Esophagus muscularis mucosa (tissue), 2 donors: ENCODE results near the gene ABCA2.

ENCODE experiments used
- POLR2A ChIP-seq: fragments of 450-650 bp; IDR thresholded peaks from one replicate; pipeline ENCODE4 v1.6.1; 2017; ENCODE audit warnings: antibody characterized with exemption, moderate library complexity, mild to moderate bottlenecking, low read depth
- POLR2AphosphoS5 ChIP-seq, 2 donors: sonication (generic); formaldehyde crosslinking; IDR thresholded peaks; one replicate each; pipeline ENCODE4 v1.6.1; 2017; ENCODE audit warnings: antibody characterized with exemption in 2 of 2

DNA sequence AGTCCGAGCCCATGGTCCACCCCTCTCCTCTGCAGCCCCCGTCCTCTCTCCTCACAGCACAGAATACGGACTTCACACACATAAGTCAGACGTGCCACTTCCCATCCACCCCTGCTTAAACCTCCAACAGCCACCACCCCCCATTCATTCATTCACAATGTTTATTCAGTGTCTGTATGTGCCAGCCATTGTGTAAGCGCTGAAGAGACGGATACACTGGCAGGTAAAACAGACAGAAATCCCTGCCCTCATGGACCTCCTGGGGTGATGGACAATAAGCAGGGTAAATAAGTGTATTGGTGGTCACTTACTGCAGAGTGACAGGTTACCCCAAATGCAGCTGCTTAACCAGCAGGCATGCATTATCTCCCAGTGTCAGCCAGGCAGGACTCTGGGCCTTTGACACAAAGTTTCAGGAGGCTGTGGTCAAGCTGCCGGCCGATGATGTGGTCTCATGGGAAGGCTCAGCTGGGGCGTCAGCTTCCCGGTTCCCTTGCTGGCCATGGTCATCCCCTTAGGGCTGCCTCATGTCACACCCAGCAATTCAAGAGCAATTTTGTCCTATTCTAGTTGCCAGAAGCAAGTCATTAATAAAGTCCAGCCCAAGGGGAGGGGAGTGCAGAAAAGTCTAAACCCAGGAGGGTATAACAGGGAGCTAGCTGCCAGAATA is 37.7 kb downstream of the ABCA2 start:
- TF ChIP-seq POLR2AphosphoS5 (IDR thresholded peaks at IDR 0.05) (no peak), POLR2A (no peak)
